HepG2 (cell line): Measurements from ENCODE around the gene PGRMC2. TPM values are rescaled to one million over a fixed set of nuclear protein-coding genes. Genes with fewer than 3 reads are reported as not detected.

Source experiments
- ATAC-seq: fragments of 200-7000 bp; cut with Tn5 transposase; 3 replicates; pipeline ENCODE4 v1.9.1; 2020; ENCODE audit warnings: mild to moderate bottlenecking, moderate library complexity
- BruUV-seq: library from RNA; stranded (reverse); fragments of 400-500 nt; replicated peaks from 2 replicates; lab custom pipeline; 2021; lab: Mats Ljungman, UMichigan
- CTCF ChIA-PET: fragments of 300-600 bp; formaldehyde crosslinking; extraction: SDS; loops from one replicate; lab custom pipeline; 2021; ENCODE audit warnings: low total read pairs, inconsistent platforms, low intra/inter-chr PET ratio; lab: Yijun Ruan, JAX
- POLR2A ChIA-PET: fragments of 350-600 bp; sonication (Branson Sonifier 250); formaldehyde crosslinking; loops from one replicate; lab custom pipeline; 2020; ENCODE audit warnings: antibody characterized with exemption, inconsistent platforms; lab: Yijun Ruan, JAX
- DNase-seq: peaks from one replicate; pipeline ENCODE4 v3.0.0-alpha.2; 2015; ENCODE audit warnings: low spot score
- FAIRE-seq: peaks from 3 replicates; lab custom pipeline; 2011; peaks lifted over from hg19 to GRCh38; lab: Jason Lieb, UNC
- H2AFZ ChIP-seq: one replicate; pipeline ENCODE4 v1.6.1; 2011; ENCODE audit warnings: low read length, inconsistent platforms
- H3K27ac ChIP-seq: fragments of 300-600 bp; 3 replicates; pipeline ENCODE4 v1.8.0; 2011; ENCODE audit warnings: mixed run types, mild to moderate bottlenecking, mixed read lengths, low read length, inconsistent platforms; ENCODE audit not compliant: insufficient read depth; ENCODE audit errors: extremely low read length
- H3K27me3 ChIP-seq, 2 experiments: fragments of 200-600 bp in 1 of 2; 2 replicates in 1 of 2; 3 replicates in 1 of 2; pipeline versions ENCODE4 v1.6.0 to v1.8.0; 2011; ENCODE audit warnings: low read length in 2 of 2, mild to moderate bottlenecking in 2 of 2, moderate library complexity in 2 of 2, inconsistent platforms in 1 of 2; ENCODE audit not compliant: insufficient read depth in 2 of 2, control insufficient read depth in 1 of 2
- H3K36me3 ChIP-seq, 2 experiments: fragments of 200-600 bp in 1 of 2; replicated peaks in 1 of 2; 2 replicates in 1 of 2; 3 replicates in 1 of 2; pipeline versions ENCODE4 v1.5.1 to v1.8.0; 2011; ENCODE audit warnings: low read length in 2 of 2, inconsistent platforms in 1 of 2; ENCODE audit not compliant: insufficient read depth in 2 of 2, control insufficient read depth in 1 of 2
- H3K4me1 ChIP-seq: 2 replicates; pipeline ENCODE4 v1.5.1; 2012; ENCODE audit warnings: low read length, inconsistent platforms; ENCODE audit not compliant: insufficient read depth
- H3K4me2 ChIP-seq: 2 replicates; pipeline ENCODE4 v1.6.0; 2011; ENCODE audit warnings: low read depth, low read length, inconsistent platforms
- H3K4me3 ChIP-seq, 3 experiments: fragments of 200-600 bp in 1 of 3; sonication (generic), shearing (Covaris generic) in 1 of 3; replicated peaks in 1 of 3; 2 replicates each; pipeline ENCODE4 v1.5.1; 2011 to 2016; ENCODE audit warnings: low read length in 3 of 3, inconsistent platforms in 2 of 3, low read depth in 2 of 3, mild to moderate bottlenecking in 2 of 3, control low read depth in 1 of 3, mixed read lengths in 1 of 3; ENCODE audit not compliant: insufficient read depth in 1 of 3
- H3K79me2 ChIP-seq: one replicate; pipeline ENCODE4 v1.6.1; 2011; ENCODE audit warnings: low read length, inconsistent platforms; ENCODE audit not compliant: insufficient read depth
- H3K9ac ChIP-seq: 2 replicates; pipeline ENCODE4 v1.6.0; 2011; ENCODE audit warnings: mild to moderate bottlenecking, low read depth, low read length, inconsistent platforms; ENCODE audit not compliant: insufficient read depth
- H3K9me3 ChIP-seq: 2 replicates; pipeline ENCODE4 v1.5.1; 2012; ENCODE audit warnings: mild to moderate bottlenecking, low read length
- H4K20me1 ChIP-seq: 2 replicates; pipeline ENCODE4 v1.6.0; 2011; ENCODE audit warnings: inconsistent platforms, mild to moderate bottlenecking, low read length, moderate library complexity; ENCODE audit not compliant: insufficient read depth
- AKAP8 ChIP-seq: sonication (generic); formaldehyde crosslinking; IDR thresholded peaks from 2 replicates; pipeline ENCODE4 v1.5.1; 2020; ENCODE audit warnings: mild to moderate bottlenecking, missing genetic modification reagents
- MAFF ChIP-seq: IDR thresholded peaks from 2 replicates; pipeline ENCODE4 v1.6.1; 2011; ENCODE audit warnings: low read depth, low read length, improper control_type of control experiment
- MAFK ChIP-seq, 2 experiments: IDR thresholded peaks in 1 of 2; conservative IDR thresholded peaks in 1 of 2; 2 replicates each; pipeline ENCODE4 v1.6.1; 2011; ENCODE audit warnings: improper control_type of control experiment in 2 of 2, low read length in 2 of 2
- PHF21A ChIP-seq: sonication (generic); formaldehyde crosslinking; IDR thresholded peaks from 2 replicates; pipeline ENCODE4 v1.5.0; 2020; ENCODE audit warnings: mild to moderate bottlenecking, missing genetic modification reagents
- USF2 ChIP-seq, 2 experiments: sonication (generic) in 1 of 2; formaldehyde crosslinking in 1 of 2; IDR thresholded peaks; 2 replicates each; pipeline versions ENCODE4 v1.5.1 to v1.6.1; 2011 to 2020; ENCODE audit warnings: borderline replicate concordance in 1 of 2, low read depth in 1 of 2, low read length in 1 of 2, mild to moderate bottlenecking in 1 of 2, missing genetic modification reagents in 1 of 2, moderate library complexity in 1 of 2
- ZGPAT ChIP-seq: IDR thresholded peaks from 2 replicates; pipeline ENCODE4 v1.6.1; 2016; ENCODE audit warnings: mild to moderate bottlenecking
- ZNF605 ChIP-seq: sonication (generic); formaldehyde crosslinking; IDR thresholded peaks from 2 replicates; pipeline ENCODE4 v1.8.0; 2022; ENCODE audit warnings: mild to moderate bottlenecking, missing genetic modification reagents
- ZNF7 ChIP-seq: IDR thresholded peaks from 2 replicates; pipeline ENCODE4 v1.6.1; 2016; ENCODE audit warnings: missing biosample characterization, missing genetic modification reagents
- WGBS: methylation state at CpG from one replicate; pipeline ENCODE4 v1.1.6; 2017; ENCODE audit warnings: low lambda C conversion rate; 5-methylcytosine and 5-hydroxymethylcytosine counted together
- in situ Hi-C: cut with HindIII; loops from 2 replicates; pipeline ENCODE4 v1.10.0; 2017; ENCODE audit warnings: low pct_unique_long_range_greater_than_20kb; ENCODE audit not compliant: extremely low pct_ligation_motif_present
- intact Hi-C: fragments of 100-400 bp; cut with micrococcal nuclease; formaldehyde crosslinking; loops from one replicate; pipeline ENCODE4 v1.10.0; 2022; ENCODE audit not compliant: unreplicated experiment
- polyA plus RNA-seq, 8 experiments: library from polyadenylated mRNA; depleted of rRNA in 3 of 8; stranded (reverse) in 7 of 8; unstranded in 1 of 8; fragments of >200 nt; fragmentation: Illumina TruSeq in 4 of 8; extraction: Trizol in 4 of 8; gene quantifications; 2 replicates each; pipeline versions ENCODE4 v1.2.1 to v1.2.3, GENCODE V29; 2011 to 2016; ENCODE audit warnings: low read depth in 4 of 8, missing spikeins in 1 of 8, mixed read lengths in 1 of 8; ENCODE audit not compliant: insufficient read depth in 1 of 8
- total RNA-seq, 5 experiments: library from RNA; depleted of rRNA; stranded (reverse); fragments of >200 nt; fragmentation: Illumina TruSeq; extraction: Trizol; gene quantifications; 2 replicates each; pipeline ENCODE4 v1.2.3, GENCODE V29; 2016; ENCODE audit warnings: low read depth in 1 of 5
- TF ChIP-seq, protein P1 (sequence below): sonication (generic); formaldehyde crosslinking; IDR thresholded peaks from 2 replicates; pipeline ENCODE4 v1.4.0; 2020; ENCODE audit warnings: missing genetic modification reagents, mild to moderate bottlenecking, borderline replicate concordance
- TF ChIP-seq, protein P2 (sequence below): IDR thresholded peaks from 2 replicates; pipeline ENCODE4 v1.6.1; 2016; ENCODE audit warnings: mild to moderate bottlenecking, missing biosample characterization, missing genetic modification reagents

Gene PGRMC2
- total and polyA plus RNA-seq, 2 of the 13 experiments (the other 11 are each of a cell fraction or from before 2014, with no cell fraction given): 16.0 to 19.8 TPM

GRCh38 chr4:128309585-128309984 lies 22.0 kb upstream of the PGRMC2 start:
- Histone ChIP-seq H3K36me3 (no peaks in the 10 kb centered on the region), H3K79me2 (no peaks in the 10 kb centered on the region), H3K9me3 (no peaks in the 10 kb centered on the region), H3K4me2 (peak overlapping the region; percentile 51; the same call in 1 of the 2 replicates), H3K4me1 (peaks cover 16% of the 10 kb centered on the region), H3K4me3 (no peak overlapping the region), H3K27ac (no peak overlapping the region), H3K9ac (no peak overlapping the region), H4K20me1 (no peaks in the 10 kb centered on the region), H2AFZ (no peak overlapping the region), H3K27me3 (no peaks in the 10 kb centered on the region)
- POLR2A ChIA-PET: no interaction called here
- in situ Hi-C loops (no loop called here), intact Hi-C loops (no loop called here)
- no peak for FAIRE-seq
- no peak for ATAC-seq
- BruUV-seq: no TSS peak
- no peak for DNase-seq
- TF ChIP-seq MAFK (conservative IDR thresholded peaks at IDR 0.05 in 1 of 2, IDR thresholded peaks at IDR 0.05 in 1 of 2; ENCODE audit: low read length in 2 of 2) (peak in 1 of 2 experiments; percentile 52; a peak in 2 of 4 replicates), ZNF605 (CRISPR knock-in tag) (0 out of 2 replicates have a peak, but pooled peaks have one; percentile 2), ZGPAT (CRISPR knock-in tag) (no peak), MAFF (peak; percentile 52; the same call in 1 of the 2 replicates)
- CTCF ChIA-PET: no interaction called here

- Histone ChIP-seq H3K4me1 (peaks cover 16% of the 10 kb centered on the region), H4K20me1 (no peaks in the 10 kb centered on the region), H2AFZ (no peak overlapping the region), H3K27me3 (no peaks in the 10 kb centered on the region), H3K79me2 (no peaks in the 10 kb centered on the region), H3K27ac (no peak overlapping the region), H3K4me2 (no peak overlapping the region), H3K9me3 (no peaks in the 10 kb centered on the region), H3K4me3 (no peak overlapping the region), H3K9ac (no peak overlapping the region), H3K36me3 (no peaks in the 10 kb centered on the region)
- no TSS peak for BruUV-seq
- WGBS: 45% methylated on average over 2 of the region's 2 CpGs
- no peak for ATAC-seq
- no peak for DNase-seq
- no peak for FAIRE-seq
- in situ Hi-C loops: no loop called here
- intact Hi-C loops: no loop called here
- ChIA-PET POLR2A (no interaction called here), CTCF (no interaction called here)
- TF ChIP-seq ZNF7 (CRISPR knock-in tag): no peak
- TF ChIP-seq AKAP8 (CRISPR knock-in tag): no peak
- TF ChIP-seq, protein P1, sequence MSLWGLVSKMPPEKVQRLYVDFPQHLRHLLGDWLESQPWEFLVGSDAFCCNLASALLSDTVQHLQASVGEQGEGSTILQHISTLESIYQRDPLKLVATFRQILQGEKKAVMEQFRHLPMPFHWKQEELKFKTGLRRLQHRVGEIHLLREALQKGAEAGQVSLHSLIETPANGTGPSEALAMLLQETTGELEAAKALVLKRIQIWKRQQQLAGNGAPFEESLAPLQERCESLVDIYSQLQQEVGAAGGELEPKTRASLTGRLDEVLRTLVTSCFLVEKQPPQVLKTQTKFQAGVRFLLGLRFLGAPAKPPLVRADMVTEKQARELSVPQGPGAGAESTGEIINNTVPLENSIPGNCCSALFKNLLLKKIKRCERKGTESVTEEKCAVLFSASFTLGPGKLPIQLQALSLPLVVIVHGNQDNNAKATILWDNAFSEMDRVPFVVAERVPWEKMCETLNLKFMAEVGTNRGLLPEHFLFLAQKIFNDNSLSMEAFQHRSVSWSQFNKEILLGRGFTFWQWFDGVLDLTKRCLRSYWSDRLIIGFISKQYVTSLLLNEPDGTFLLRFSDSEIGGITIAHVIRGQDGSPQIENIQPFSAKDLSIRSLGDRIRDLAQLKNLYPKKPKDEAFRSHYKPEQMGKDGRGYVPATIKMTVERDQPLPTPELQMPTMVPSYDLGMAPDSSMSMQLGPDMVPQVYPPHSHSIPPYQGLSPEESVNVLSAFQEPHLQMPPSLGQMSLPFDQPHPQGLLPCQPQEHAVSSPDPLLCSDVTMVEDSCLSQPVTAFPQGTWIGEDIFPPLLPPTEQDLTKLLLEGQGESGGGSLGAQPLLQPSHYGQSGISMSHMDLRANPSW (CRISPR knock-in tag): no peak
- no peak for TF ChIP-seq USF2 (IDR thresholded peaks at IDR 0.05; ENCODE audit: low read depth, low read length)
- TF ChIP-seq USF2 (CRISPR knock-in tag; IDR thresholded peaks at IDR 0.05; ENCODE audit: borderline replicate concordance): no peak
- no peak for TF ChIP-seq PHF21A (CRISPR knock-in tag)
- TF ChIP-seq, protein P2, sequence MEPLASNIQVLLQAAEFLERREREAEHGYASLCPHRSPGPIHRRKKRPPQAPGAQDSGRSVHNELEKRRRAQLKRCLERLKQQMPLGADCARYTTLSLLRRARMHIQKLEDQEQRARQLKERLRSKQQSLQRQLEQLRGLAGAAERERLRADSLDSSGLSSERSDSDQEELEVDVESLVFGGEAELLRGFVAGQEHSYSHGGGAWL (CRISPR knock-in tag): no peak
These were observed 21.4 kb upstream of the PGRMC2 start for GRCh38 chr4:128308986-128309385.
